CD4-positive, alpha-beta T cell (primary cell): Measurements from ENCODE around the gene CLIC5. TPM values are rescaled to one million over a fixed set of nuclear protein-coding genes. Genes with fewer than 3 reads are reported as not detected.

Experiments
- ATAC-seq: fragments of 200-7000 bp; cut with Tn5 transposase; one replicate; pipeline ENCODE4 v1.10.0; 2022; ENCODE audit warnings: mild to moderate bottlenecking; ENCODE audit not compliant: poor library complexity
- CTCF ChIA-PET: fragments of 350-600 bp; sonication (Branson Sonifier 250); formaldehyde crosslinking; loops from one replicate; lab custom pipeline; 2021; ENCODE audit warnings: antibody characterized with exemption, inconsistent platforms; lab: Charles Lee
- POLR2A ChIA-PET: fragments of 350-600 bp; sonication (Branson Sonifier 250); formaldehyde crosslinking; loops from one replicate; lab custom pipeline; 2021; ENCODE audit warnings: antibody characterized with exemption, inconsistent platforms; lab: Charles Lee
- DNase-seq, 14 experiments: peaks; one replicate each; pipeline ENCODE4 v3.0.0-alpha.2; 2013 to 2020; ENCODE audit warnings: mixed read lengths in 2 of 14
- H3K27ac ChIP-seq, 2 donors: one replicate each; pipeline versions ENCODE4 v1.5.1 to v1.7.0; 2013; ENCODE audit warnings: low read length in 2 of 2, low read depth in 1 of 2, mild to moderate bottlenecking in 1 of 2
- H3K27me3 ChIP-seq, 2 experiments: 1 replicate in 1 of 2; 2 replicates in 1 of 2; pipeline versions ENCODE4 v1.6.1 to v1.7.0; 2013; ENCODE audit warnings: low read length in 2 of 2, control low read depth in 1 of 2, mild to moderate bottlenecking in 1 of 2, moderate library complexity in 1 of 2; ENCODE audit not compliant: insufficient read depth in 2 of 2, control insufficient read depth in 1 of 2
- H3K36me3 ChIP-seq: one replicate; pipeline ENCODE4 v1.6.1; 2013; ENCODE audit warnings: low read length, control low read depth; ENCODE audit not compliant: insufficient read depth
- H3K4me1 ChIP-seq: one replicate; pipeline ENCODE4 v1.6.1; 2013; ENCODE audit warnings: low read length, control low read depth; ENCODE audit not compliant: insufficient read depth
- H3K4me3 ChIP-seq: one replicate; pipeline ENCODE4 v1.5.1; 2013; ENCODE audit warnings: mild to moderate bottlenecking, low read length, moderate library complexity
- H3K9me3 ChIP-seq, 2 experiments: 1 replicate in 1 of 2; 2 replicates in 1 of 2; pipeline versions ENCODE4 v1.6.1 to v1.7.0; 2013; ENCODE audit warnings: low read length in 2 of 2, mild to moderate bottlenecking in 2 of 2, control low read depth in 1 of 2, moderate library complexity in 1 of 2; ENCODE audit not compliant: control insufficient read depth in 1 of 2, insufficient read depth in 1 of 2
- H3K27ac Mint-ChIP-seq: one replicate; pipeline ENCODE4 v1.8.0; 2020; ENCODE audit warnings: mixed read lengths
- H3K27me3 Mint-ChIP-seq: one replicate; pipeline ENCODE4 v1.8.0; 2021; ENCODE audit warnings: mixed read lengths
- H3K36me3 Mint-ChIP-seq: one replicate; pipeline ENCODE4 v1.8.0; 2021; ENCODE audit warnings: low read depth, mixed read lengths
- H3K4me1 Mint-ChIP-seq: one replicate; pipeline ENCODE4 v1.8.0; 2021; ENCODE audit warnings: low read depth, mixed read lengths
- H3K4me3 Mint-ChIP-seq: one replicate; pipeline ENCODE4 v1.8.0; 2020; ENCODE audit warnings: mild to moderate bottlenecking, mixed read lengths
- H3K9me3 Mint-ChIP-seq: one replicate; pipeline ENCODE4 v1.8.0; 2020; ENCODE audit warnings: mixed read lengths
- CTCF ChIP-seq: fragments of 200-600 bp; IDR thresholded peaks from one replicate; pipeline ENCODE4 v1.8.0; 2022; ENCODE audit warnings: antibody characterized with exemption, mild to moderate bottlenecking
- intact Hi-C, 2 experiments: fragments of 100-400 bp; cut with DNase I in 1 of 2; cut with micrococcal nuclease in 1 of 2; formaldehyde crosslinking; loops; one replicate each; pipeline versions ENCODE4 v1.15.1 to v1.9.0; 2023 to 2025; cut with DNase I, micrococcal nuclease
- total RNA-seq, 174 experiments: library from RNA in 2 of 174; stranded (reverse) in 2 of 174; gene quantifications; one replicate each; pipeline ENCODE4 v1.2.3 and lab custom pipeline; 2021 to 2026

CLIC5 gene
- total RNA-seq, 2 experiments from 2014 or later, result 2.5 to 2.8 TPM

GRCh38 chr6:45933855-45934254, 81.8 kb downstream of the CLIC5 start:
- Histone ChIP-seq H3K36me3 (no peaks in the 10 kb centered on the region), H3K9me3 (no peaks in the 10 kb centered on the region), H3K27me3 (no peaks in the 10 kb centered on the region), H3K27ac (no peak overlapping the region), H3K4me3 (no peak overlapping the region), H3K4me1 (no peaks in the 10 kb centered on the region)
- ATAC-seq (no peak), DNase-seq (no peak)
- Mint-ChIP-seq H3K36me3 (no peaks in the 10 kb centered on the region), H3K27me3 (no peaks in the 10 kb centered on the region), H3K4me1 (no peaks in the 10 kb centered on the region), H3K27ac (no peak overlapping the region), H3K9me3 (no peaks in the 10 kb centered on the region), H3K4me3 (no peak overlapping the region)
- POLR2A ChIA-PET, result no interaction called here
- no peak for TF ChIP-seq CTCF
- intact Hi-C loops, result loop anchor here (5.0 to 10.0 kb wide), 3 partner anchors 78 to 693 kb away; no protein-coding TSS in a partner anchor
- CTCF ChIA-PET, result no interaction called here

DNA sequence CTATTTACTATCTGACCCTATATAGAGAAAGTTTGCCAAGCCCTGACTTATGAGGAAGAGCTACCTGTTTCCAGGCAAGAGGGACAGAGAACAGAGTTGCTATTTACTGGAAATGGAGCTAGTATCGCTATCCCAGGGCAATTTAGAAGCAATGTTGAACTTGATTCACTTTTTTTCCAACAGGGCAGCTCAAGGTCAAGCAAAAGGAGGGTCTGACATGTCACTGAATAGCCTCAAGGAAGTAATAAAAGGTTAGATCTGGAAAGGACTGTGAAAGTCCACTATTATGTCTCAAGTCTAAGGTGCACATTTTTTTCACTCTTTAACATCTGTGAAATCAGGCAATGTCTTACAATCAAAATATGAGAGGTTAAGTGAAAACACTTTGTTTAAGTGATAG, 84.4 kb downstream of the CLIC5 start:
- no peak for TF ChIP-seq CTCF
- Mint-ChIP-seq H3K36me3 (no peaks in the 10 kb centered on the region), H3K9me3 (no peaks in the 10 kb centered on the region), H3K4me3 (no peak overlapping the region), H3K27me3 (no peaks in the 10 kb centered on the region), H3K27ac (no peak overlapping the region), H3K4me1 (no peaks in the 10 kb centered on the region)
- Histone ChIP-seq H3K36me3 (no peaks in the 10 kb centered on the region), H3K27ac (no peak overlapping the region), H3K27me3 (no peaks in the 10 kb centered on the region), H3K9me3 (no peaks in the 10 kb centered on the region), H3K4me3 (no peak overlapping the region), H3K4me1 (no peaks in the 10 kb centered on the region)
- intact Hi-C loops, result loop anchor here (2.0 to 10.0 kb wide), 4 partner anchors 81 to 696 kb away; no protein-coding TSS in a partner anchor
- no peak for DNase-seq
- CTCF ChIA-PET, result interaction anchor here (0.8 to 2.4 kb wide), 9 partner anchors 8 to 1455 kb away, joined by 3 to 12 read pairs (median 6); partner anchors contain the start of gene ENPP4
- POLR2A ChIA-PET, result interaction anchor here (0.7 kb wide), 1 partner anchor 159 kb away, joined by 4 read pairs; no protein-coding TSS in a partner anchor
- ATAC-seq, result no peak

- H3K4me3 Mint-ChIP-seq, result no peak overlapping the region
- peak; percentile 99 for TF ChIP-seq CTCF
- Histone ChIP-seq H3K9me3 (no peaks in the 10 kb centered on the region), H3K27me3 (no peaks in the 10 kb centered on the region), H3K4me3 (no peak overlapping the region), H3K4me1 (no peaks in the 10 kb centered on the region), H3K27ac (no peak overlapping the region), H3K36me3 (no peaks in the 10 kb centered on the region)
- no peak for ATAC-seq
- DNase-seq, result peak; percentile 16 to 73 (median 47)
- H3K36me3 Mint-ChIP-seq, result no peaks in the 10 kb centered on the region
- H3K9me3 Mint-ChIP-seq, result no peaks in the 10 kb centered on the region
- intact Hi-C loops, result loop anchor here (2.0 to 10.0 kb wide), 4 partner anchors 82 to 697 kb away; no protein-coding TSS in a partner anchor
- H3K4me1 Mint-ChIP-seq, result no peaks in the 10 kb centered on the region
- POLR2A ChIA-PET, result interaction anchor here (0.7 to 0.8 kb wide), 2 partner anchors 160 to 199 kb away, joined by 4 read pairs; partner anchors contain the start of gene ENPP4
- CTCF ChIA-PET, result interaction anchor here (0.6 to 2.4 kb wide), 17 partner anchors 9 to 1455 kb away, joined by 3 to 12 read pairs (median 4); partner anchors contain the start of gene ENPP4
- no peak overlapping the region for H3K27ac Mint-ChIP-seq
- no peaks in the 10 kb centered on the region for H3K27me3 Mint-ChIP-seq
Observed at GRCh38 chr6:45930420-45931040, 85.1 kb downstream of the CLIC5 start.
